ENCODE measurements around the gene COL10A1.

The COL10A1 gene

DNA sequence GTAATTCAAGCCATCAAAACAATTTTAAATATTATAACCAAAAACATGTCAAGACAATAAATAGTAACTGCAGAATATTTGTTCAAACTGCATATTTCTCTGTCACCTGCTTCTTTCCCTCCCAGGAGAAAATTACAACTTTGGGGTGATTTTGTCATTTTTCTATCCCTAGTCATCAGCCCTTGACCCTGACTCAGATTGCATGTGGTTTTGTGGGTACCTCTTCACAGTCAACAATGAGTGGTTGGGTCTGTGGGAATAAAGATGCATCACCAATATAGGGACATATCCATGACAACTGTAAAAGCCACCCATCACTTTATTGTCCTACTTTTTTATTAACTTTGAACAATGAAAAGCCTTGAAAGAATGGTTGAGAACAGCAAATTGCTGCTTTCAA is 7.3 kb downstream of the COL10A1 start:
- no peaks in the 10 kb centered on the region for H3K27me3 ChIP-seq (ENCODE audit: insufficient read depth, low read length)
- no peak overlapping the region for H3K27ac ChIP-seq (ENCODE audit: low read length)
- no peak overlapping the region for H3K9ac ChIP-seq (ENCODE audit: low read depth, low read length)
- no peaks in the 10 kb centered on the region for H3K4me1 ChIP-seq (ENCODE audit: insufficient read depth, low read length)
- H3K9me3 ChIP-seq (ENCODE audit: insufficient read depth, low read depth, low read length) = no peaks in the 10 kb centered on the region
- H3K36me3 ChIP-seq (ENCODE audit: insufficient read depth, low read depth, low read length) = peaks cover 54% of the 10 kb centered on the region
- no peak overlapping the region for H3K4me3 ChIP-seq (ENCODE audit: low read length)

DNA sequence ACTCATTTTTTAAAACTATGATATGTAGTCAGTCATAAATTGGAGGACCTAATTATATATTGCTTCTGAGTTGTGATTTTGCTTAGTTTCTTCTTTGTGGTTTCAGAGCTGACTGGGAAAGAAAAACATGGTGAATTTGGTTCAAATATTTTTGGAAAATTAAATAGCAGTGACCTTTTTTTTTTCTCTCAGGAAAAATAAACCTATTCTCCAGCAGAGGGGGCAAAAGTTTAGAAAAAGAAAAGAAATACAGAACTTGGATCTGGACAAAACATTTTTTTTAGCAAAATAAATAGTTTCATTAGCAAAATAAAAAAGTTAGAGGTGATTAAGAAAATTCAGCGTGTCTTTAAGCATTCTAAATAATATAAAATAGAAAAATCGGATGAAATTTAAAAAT is 10.2 kb downstream of the COL10A1 start:
- H3K9ac ChIP-seq (ENCODE audit: low read depth, low read length) = no peak overlapping the region
- H3K9me3 ChIP-seq (ENCODE audit: insufficient read depth, low read depth, low read length) = no peaks in the 10 kb centered on the region
- H3K36me3 ChIP-seq (ENCODE audit: insufficient read depth, low read depth, low read length) = peaks cover 80% of the 10 kb centered on the region
- no peak overlapping the region for H3K27ac ChIP-seq (ENCODE audit: low read length)
- no peak overlapping the region for H3K4me3 ChIP-seq (ENCODE audit: low read length)
- H3K27me3 ChIP-seq (ENCODE audit: insufficient read depth, low read length) = no peaks in the 10 kb centered on the region
- H3K4me1 ChIP-seq (ENCODE audit: insufficient read depth, low read length) = no peaks in the 10 kb centered on the region

DNA sequence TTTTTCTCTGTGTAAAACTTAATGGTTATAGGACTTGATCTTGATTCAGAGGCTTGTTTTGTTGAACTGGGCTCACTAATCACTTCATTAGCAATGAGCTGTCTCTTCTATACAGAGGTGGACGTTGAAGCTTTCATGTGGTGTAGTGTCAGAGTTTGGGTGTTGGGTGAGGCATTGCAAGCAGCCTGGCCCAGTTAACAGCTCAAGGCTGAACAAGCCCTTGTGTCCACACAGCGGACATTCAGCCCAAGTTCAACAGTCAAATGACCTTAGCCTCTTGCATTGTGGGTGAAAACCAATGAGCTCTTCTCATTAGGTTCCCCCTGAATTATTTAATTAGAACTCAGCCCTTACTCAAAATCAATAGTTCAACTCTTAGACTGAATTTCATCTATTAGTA is 12.5 kb downstream of the COL10A1 start:
- peaks cover 88% of the 10 kb centered on the region for H3K36me3 ChIP-seq (ENCODE audit: insufficient read depth, low read depth, low read length)
- peaks cover 3% of the 10 kb centered on the region; the same call in 1 of the 2 replicates for H3K4me1 ChIP-seq (ENCODE audit: insufficient read depth, low read length)
- no peak overlapping the region for H3K4me3 ChIP-seq (ENCODE audit: low read length)
- no peak overlapping the region for H3K9ac ChIP-seq (ENCODE audit: low read depth, low read length)
- H3K27ac ChIP-seq (ENCODE audit: low read length) = no peak overlapping the region
- no peaks in the 10 kb centered on the region for H3K27me3 ChIP-seq (ENCODE audit: insufficient read depth, low read length)
- no peaks in the 10 kb centered on the region for H3K9me3 ChIP-seq (ENCODE audit: insufficient read depth, low read depth, low read length)

DNA sequence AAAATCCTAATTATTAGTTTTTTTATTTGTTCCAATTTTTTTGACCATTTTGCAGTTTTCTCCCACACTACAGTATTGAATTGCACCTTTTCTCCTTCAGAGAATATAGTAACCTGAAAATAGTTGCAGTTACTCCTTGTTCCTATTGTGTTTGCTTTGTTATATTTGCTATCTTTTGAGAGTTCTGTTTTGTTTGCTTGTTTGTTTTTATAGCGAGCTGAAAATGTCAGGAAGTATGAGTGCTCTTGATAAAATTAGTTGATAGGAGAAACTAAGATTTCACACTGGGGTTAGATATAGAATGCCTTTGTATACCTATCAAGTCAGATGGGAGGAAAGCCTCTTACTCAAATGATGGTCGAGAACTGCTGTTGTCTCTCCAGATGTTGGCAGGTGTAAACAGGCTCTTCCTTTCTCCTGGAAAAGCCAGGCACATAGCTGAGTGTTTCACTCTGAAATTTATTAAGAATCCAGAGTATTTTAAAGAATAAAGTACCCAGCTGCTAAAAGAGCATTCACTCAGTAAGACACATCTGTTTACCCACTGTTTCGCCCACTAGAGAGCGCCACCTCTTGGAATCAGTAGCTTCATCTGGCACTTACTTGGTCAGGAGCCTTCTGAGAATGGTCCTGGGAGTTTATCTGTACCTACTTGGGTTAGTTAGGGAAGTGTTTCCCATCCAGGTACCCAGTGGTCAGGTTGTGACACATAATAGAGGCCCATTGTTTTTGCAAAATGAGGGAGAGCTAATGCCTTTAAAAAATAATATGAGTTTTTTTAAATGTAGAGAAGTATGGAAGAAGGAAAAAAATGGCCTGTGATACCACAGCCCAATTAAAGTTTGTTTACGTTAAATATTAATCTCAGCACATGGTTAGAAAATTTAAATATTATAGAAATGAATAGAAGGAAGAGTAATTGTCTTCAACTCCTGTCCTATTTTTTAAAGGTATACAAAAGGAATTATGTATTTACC is 14.1 kb downstream of the COL10A1 start:
- no peaks in the 10 kb centered on the region for H3K27me3 ChIP-seq (ENCODE audit: insufficient read depth, low read length)

DNA sequence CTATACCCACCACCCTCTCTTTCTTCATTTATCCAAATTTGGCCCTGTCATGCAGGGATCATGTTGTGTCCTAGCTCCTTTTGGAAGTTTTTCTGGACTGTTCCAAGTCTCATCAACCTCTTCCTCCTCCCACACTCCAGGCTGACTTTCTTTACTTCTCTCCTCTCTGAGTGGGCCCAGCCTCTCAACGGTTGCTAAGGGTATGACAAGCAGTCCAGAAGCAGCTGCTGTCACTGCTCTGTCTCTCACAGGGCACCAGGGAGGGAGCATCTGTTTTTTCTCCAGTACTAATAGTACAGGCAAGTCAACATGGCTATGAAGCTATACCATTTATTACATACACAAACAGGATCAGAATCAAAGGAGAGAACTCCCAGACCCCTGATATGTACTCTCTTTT is 17.1 kb downstream of the COL10A1 start:
- Histone ChIP-seq H3K9me3 (ENCODE audit: insufficient read depth, low read depth, low read length) (no peaks in the 10 kb centered on the region), H3K4me1 (ENCODE audit: insufficient read depth, low read length) (peaks cover 19% of the 10 kb centered on the region), H3K9ac (ENCODE audit: low read depth, low read length) (no peak overlapping the region), H3K27me3 (ENCODE audit: insufficient read depth, low read length) (no peaks in the 10 kb centered on the region), H3K36me3 (ENCODE audit: insufficient read depth, low read depth, low read length) (peaks cover 56% of the 10 kb centered on the region), H3K4me3 (ENCODE audit: low read length) (no peak overlapping the region), H3K27ac (ENCODE audit: low read length) (no peak overlapping the region)

More for the DNA sequence above, 14.1 kb downstream of the COL10A1 start:
- Histone ChIP-seq H3K36me3 (ENCODE audit: insufficient read depth, low read depth, low read length) (peaks cover 78% of the 10 kb centered on the region), H3K9ac (ENCODE audit: low read depth, low read length) (no peak overlapping the region), H3K4me1 (ENCODE audit: insufficient read depth, low read length) (peaks cover 6% of the 10 kb centered on the region; the same call in 1 of the 2 replicates), H3K9me3 (ENCODE audit: insufficient read depth, low read depth, low read length) (no peaks in the 10 kb centered on the region), H3K27ac (ENCODE audit: low read length) (no peak overlapping the region), H3K4me3 (ENCODE audit: low read length) (no peak overlapping the region)

DNA sequence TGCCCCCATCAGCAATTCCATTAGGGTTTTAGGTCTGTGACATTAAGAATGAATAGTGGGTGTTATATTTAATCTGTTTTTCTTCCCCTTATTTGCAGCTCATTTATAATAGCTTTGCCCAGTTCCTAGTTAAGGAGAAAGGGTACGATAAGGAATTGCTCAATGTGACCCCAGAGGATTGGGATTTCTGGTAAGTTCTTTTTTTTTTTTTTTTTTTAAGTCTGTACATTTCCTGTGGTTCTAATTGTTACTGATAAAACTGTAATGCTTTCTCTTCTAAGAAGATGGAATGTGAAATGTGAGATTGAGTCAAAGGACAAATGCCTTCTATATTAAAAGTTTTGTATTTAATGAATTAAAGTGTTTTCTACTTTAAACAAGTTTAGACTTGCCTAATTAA is 19.8 kb downstream of the COL10A1 start:
- peak overlapping the region; percentile 53; the same call in 1 of the 2 replicates for H3K4me3 ChIP-seq (ENCODE audit: low read length)
- H3K36me3 ChIP-seq (ENCODE audit: insufficient read depth, low read depth, low read length) = peaks cover 32% of the 10 kb centered on the region
- H3K4me1 ChIP-seq (ENCODE audit: insufficient read depth, low read length) = peaks cover 23% of the 10 kb centered on the region
- H3K27ac ChIP-seq (ENCODE audit: low read length) = no peak overlapping the region
- peak overlapping the region; percentile 70; the same call in 1 of the 2 replicates for H3K9ac ChIP-seq (ENCODE audit: low read depth, low read length)
- H3K9me3 ChIP-seq (ENCODE audit: insufficient read depth, low read depth, low read length) = no peaks in the 10 kb centered on the region
- H3K27me3 ChIP-seq (ENCODE audit: insufficient read depth, low read length) = no peaks in the 10 kb centered on the region

DNA sequence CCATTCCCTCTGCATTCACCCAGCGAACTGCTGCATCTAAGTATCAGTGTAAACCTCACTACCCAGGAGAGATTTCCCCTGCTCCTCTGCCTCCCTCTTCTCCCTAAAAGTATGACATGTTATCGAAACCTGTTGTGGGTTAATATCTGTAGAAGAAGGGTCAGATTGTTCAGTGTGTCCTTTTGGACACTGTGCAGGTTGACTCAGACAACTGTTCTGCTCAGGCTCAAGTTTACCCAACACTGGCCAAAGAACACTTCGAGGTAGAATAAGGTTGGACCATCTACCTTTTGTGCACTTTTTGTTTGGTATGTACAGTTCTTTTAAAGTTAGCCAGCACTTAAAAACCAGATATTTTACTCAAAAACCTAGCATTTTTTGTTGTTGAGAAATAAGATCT is 20.7 kb downstream of the COL10A1 start:
- Histone ChIP-seq H3K4me3 (ENCODE audit: low read length) (no peak overlapping the region), H3K36me3 (ENCODE audit: insufficient read depth, low read depth, low read length) (peaks cover 23% of the 10 kb centered on the region), H3K27me3 (ENCODE audit: insufficient read depth, low read length) (no peaks in the 10 kb centered on the region; the same call in 1 of the 2 replicates), H3K9ac (ENCODE audit: low read depth, low read length) (peak overlapping the region; percentile 0; the same call in 1 of the 2 replicates), H3K27ac (ENCODE audit: low read length) (no peak overlapping the region), H3K9me3 (ENCODE audit: insufficient read depth, low read depth, low read length) (no peaks in the 10 kb centered on the region), H3K4me1 (ENCODE audit: insufficient read depth, low read length) (peaks cover 23% of the 10 kb centered on the region)

DNA sequence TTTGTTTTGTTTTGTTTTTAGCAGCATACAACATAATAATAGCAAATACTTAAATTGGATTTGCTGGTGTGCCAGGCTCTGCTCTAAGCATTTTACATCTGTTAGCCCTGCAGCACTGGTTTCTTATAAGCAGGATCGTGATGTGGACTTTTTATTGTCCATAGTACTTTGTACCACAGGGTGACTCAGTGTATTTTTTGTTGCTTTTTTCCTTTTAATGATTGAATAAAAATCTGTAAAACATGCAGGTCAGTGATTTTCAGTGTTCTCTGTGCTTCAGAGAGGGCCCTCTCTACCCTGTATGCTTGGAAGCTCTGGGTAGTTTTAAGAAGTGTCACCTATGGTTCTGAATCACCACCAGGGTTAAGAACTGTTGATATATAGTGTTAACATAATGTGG is 21.3 kb downstream of the COL10A1 start:
- no peaks in the 10 kb centered on the region for H3K9me3 ChIP-seq (ENCODE audit: insufficient read depth, low read depth, low read length)
- H3K27me3 ChIP-seq (ENCODE audit: insufficient read depth, low read length) = peaks cover 5% of the 10 kb centered on the region; the same call in 1 of the 2 replicates
- no peak overlapping the region for H3K4me3 ChIP-seq (ENCODE audit: low read length)
- H3K36me3 ChIP-seq (ENCODE audit: insufficient read depth, low read depth, low read length) = peaks cover 17% of the 10 kb centered on the region
- no peak overlapping the region for H3K27ac ChIP-seq (ENCODE audit: low read length)
- H3K9ac ChIP-seq (ENCODE audit: low read depth, low read length) = peak overlapping the region; percentile 0; the same call in 1 of the 2 replicates
- peaks cover 23% of the 10 kb centered on the region for H3K4me1 ChIP-seq (ENCODE audit: insufficient read depth, low read length)

DNA sequence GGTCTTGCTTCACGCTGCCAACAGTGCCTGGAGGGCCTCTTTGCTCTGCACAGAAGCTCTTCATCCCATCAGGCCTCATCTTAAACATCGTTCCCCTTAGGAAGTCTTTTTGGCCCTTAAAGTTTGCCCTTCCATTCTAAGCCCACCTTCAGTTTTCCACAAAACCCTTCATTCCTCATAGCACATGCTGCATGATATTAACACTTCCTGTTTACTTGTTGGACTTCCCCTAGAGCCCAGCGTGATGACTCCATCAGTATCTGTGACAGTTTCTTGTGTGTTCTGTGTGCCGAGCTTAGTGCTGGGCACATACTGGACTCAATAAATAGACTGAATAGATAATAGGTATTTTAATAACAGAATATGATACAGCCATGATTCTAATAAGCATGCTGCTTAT is 23.1 kb downstream of the COL10A1 start:
- H3K27me3 ChIP-seq (ENCODE audit: insufficient read depth, low read length) = peaks cover 7% of the 10 kb centered on the region; the same call in 1 of the 2 replicates
- peaks cover 20% of the 10 kb centered on the region for H3K4me1 ChIP-seq (ENCODE audit: insufficient read depth, low read length)
- no peaks in the 10 kb centered on the region for H3K9me3 ChIP-seq (ENCODE audit: insufficient read depth, low read depth, low read length)
- H3K4me3 ChIP-seq (ENCODE audit: low read length) = no peak overlapping the region
- peak overlapping the region; percentile 89; the same call in 1 of the 2 replicates for H3K9ac ChIP-seq (ENCODE audit: low read depth, low read length)
- H3K36me3 ChIP-seq (ENCODE audit: insufficient read depth, low read depth, low read length) = no peaks in the 10 kb centered on the region; the same call in 1 of the 2 replicates
- no peak overlapping the region for H3K27ac ChIP-seq (ENCODE audit: low read length)

DNA sequence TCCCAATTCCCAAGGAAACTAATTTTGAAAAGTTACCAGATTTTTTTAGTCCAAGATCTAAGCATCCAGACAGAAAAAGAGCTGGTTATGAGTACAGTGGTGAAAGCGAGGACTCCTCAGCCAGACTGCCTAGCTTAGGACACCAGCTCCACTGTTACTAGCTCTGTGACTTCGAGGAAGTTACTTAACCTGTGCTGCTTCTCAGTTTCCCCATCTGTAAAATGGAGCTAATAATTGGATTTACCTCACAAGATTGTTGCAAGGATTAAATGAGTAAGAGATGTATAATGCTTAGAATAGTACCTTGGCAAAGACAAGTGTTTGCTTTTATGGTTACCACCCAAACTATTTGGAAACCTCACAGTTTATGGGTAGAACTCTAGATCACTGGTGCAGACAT is 24.1 kb downstream of the COL10A1 start:
- H3K9me3 ChIP-seq (ENCODE audit: insufficient read depth, low read depth, low read length) = peaks cover 1% of the 10 kb centered on the region; the same call in 1 of the 2 replicates
- peak overlapping the region; percentile 87 for H3K27ac ChIP-seq (ENCODE audit: low read length)
- peak overlapping the region; percentile 89; the same call in 1 of the 2 replicates for H3K9ac ChIP-seq (ENCODE audit: low read depth, low read length)
- peaks cover 7% of the 10 kb centered on the region; the same call in 1 of the 2 replicates for H3K27me3 ChIP-seq (ENCODE audit: insufficient read depth, low read length)
- peak overlapping the region; percentile 80 for H3K4me3 ChIP-seq (ENCODE audit: low read length)
- H3K36me3 ChIP-seq (ENCODE audit: insufficient read depth, low read depth, low read length) = no peaks in the 10 kb centered on the region
- peaks cover 17% of the 10 kb centered on the region for H3K4me1 ChIP-seq (ENCODE audit: insufficient read depth, low read length)

DNA sequence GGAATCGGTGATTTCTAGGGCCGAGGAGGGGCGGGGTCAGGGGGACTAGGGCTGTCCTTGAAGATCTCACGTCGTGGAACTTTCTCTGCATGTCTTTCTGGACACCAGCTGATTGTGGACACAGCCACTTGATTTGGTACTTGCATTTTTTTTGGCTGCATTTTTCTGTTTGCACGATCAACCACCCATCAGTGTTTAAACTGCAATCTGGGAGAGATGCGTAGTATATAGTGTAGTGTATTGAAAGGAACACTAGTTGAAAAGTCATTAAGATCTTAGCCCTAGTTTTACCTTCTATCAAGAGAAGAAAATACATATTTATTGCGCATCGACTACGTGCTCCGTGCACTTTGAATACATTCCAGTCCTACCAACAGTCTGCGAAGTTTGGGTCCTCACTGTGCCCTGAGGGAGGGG is 24.6 kb downstream of the COL10A1 start:
- Histone ChIP-seq H3K9ac (ENCODE audit: low read depth, low read length) (peak overlapping the region; percentile 89), H3K4me1 (ENCODE audit: insufficient read depth, low read length) (peaks cover 16% of the 10 kb centered on the region), H3K27ac (ENCODE audit: low read length) (peak overlapping the region; percentile 87), H3K36me3 (ENCODE audit: insufficient read depth, low read depth, low read length) (peaks cover 1% of the 10 kb centered on the region; the same call in 1 of the 2 replicates), H3K4me3 (ENCODE audit: low read length) (peak overlapping the region; percentile 80), H3K27me3 (ENCODE audit: insufficient read depth, low read length) (peaks cover 7% of the 10 kb centered on the region; the same call in 1 of the 2 replicates), H3K9me3 (ENCODE audit: insufficient read depth, low read depth, low read length) (peaks cover 6% of the 10 kb centered on the region; the same call in 1 of the 2 replicates)

Data from iPS-20b (cell line).